NCI-H446 (cell line): Measurements from ENCODE around the gene CCDC24.

Experiments
- DNase-seq, 2 experiments: peaks; one replicate each; lab custom pipeline; 2025; lab: John Stamatoyannopoulos, UW

Gene CCDC24

GRCh38 chr1:43980255-43981134 is 10.9 kb upstream of the CCDC24 start:
- DNase-seq, result no peak

GRCh38 chr1:43981135-43981491 is 10.3 kb upstream of the CCDC24 start:
- no peak for DNase-seq

- no peak for DNase-seq
Observed at GRCh38 chr1:43981636-43982035, 9.8 kb upstream of the CCDC24 start.

- DNase-seq, result no peak
Observed at GRCh38 chr1:43982241-43982640, 9.2 kb upstream of the CCDC24 start.

- no peak for DNase-seq
Observed at GRCh38 chr1:43982808-43983207, 8.6 kb upstream of the CCDC24 start.

- no peak for DNase-seq
Observed at GRCh38 chr1:43983253-43983899, 8.0 kb upstream of the CCDC24 start.

- no peak for DNase-seq
Observed at GRCh38 chr1:43984855-43985254, 6.5 kb upstream of the CCDC24 start.

GRCh38 chr1:43985984-43986595 is 5.3 kb upstream of the CCDC24 start:
- DNase-seq, result no peak

GRCh38 chr1:43986712-43987111 is 4.7 kb upstream of the CCDC24 start:
- DNase-seq, result no peak

- no peak for DNase-seq
Observed at GRCh38 chr1:43987159-43987902, 4.1 kb upstream of the CCDC24 start.

GRCh38 chr1:43990271-43991199 is 864 bp upstream of the CCDC24 start:
- no peak for DNase-seq

- DNase-seq, result no peak
Observed at GRCh38 chr1:43991200-43991475, 261 bp upstream of the CCDC24 start.

GRCh38 chr1:43992232-43992995 is 1.0 kb downstream of the CCDC24 start:
- DNase-seq, result no peak

GRCh38 chr1:43993206-43993914 is 2.0 kb downstream of the CCDC24 start:
- no peak for DNase-seq

- no peak for DNase-seq
Observed at GRCh38 chr1:43994071-43994470, 2.7 kb downstream of the CCDC24 start.

- no peak for DNase-seq
Observed at GRCh38 chr1:43994794-43995790, 3.7 kb downstream of the CCDC24 start.

GRCh38 chr1:43995984-43996732 is 4.8 kb downstream of the CCDC24 start:
- no peak for DNase-seq

GRCh38 chr1:43996733-43997115 is 5.3 kb downstream of the CCDC24 start:
- no peak for DNase-seq
